K562 (cell line): ENCODE results near the gene CLCN2. TPM values are rescaled to one million over a fixed set of nuclear protein-coding genes. Genes with fewer than 3 reads are reported as not detected.

Experiments
- BRF2 ChIP-seq: IDR thresholded peaks from 3 replicates; pipeline ENCODE4 v1.6.1; 2011; ENCODE audit warnings: borderline replicate concordance, mild to moderate bottlenecking; ENCODE audit not compliant: insufficient read length, insufficient read depth
- ETV6 ChIP-seq, 3 experiments: fragments of 150-350 bp in 1 of 3; sonication (generic) in 1 of 3; formaldehyde crosslinking in 1 of 3; IDR thresholded peaks; 2 replicates each; pipeline versions ENCODE4 v1.6.1 to v1.8.0; 2014 to 2022; ENCODE audit warnings: borderline replicate concordance in 2 of 3, low read depth in 2 of 3, antibody characterized with exemption in 1 of 3, low read length in 1 of 3, mild to moderate bottlenecking in 1 of 3, missing genetic modification reagents in 1 of 3
- HNRNPK ChIP-seq: fragments of 200-400 bp; formaldehyde crosslinking; IDR thresholded peaks from one replicate; pipeline ENCODE4 v1.6.1; 2018; ENCODE audit warnings: mild to moderate bottlenecking, low read depth, low read length; ENCODE audit not compliant: poor library complexity, severe bottlenecking
- JUN ChIP-seq, 2 experiments: sonication (generic) in 1 of 2; formaldehyde crosslinking in 1 of 2; IDR thresholded peaks; 2 replicates each; pipeline versions ENCODE4 v1.6.1 to v1.8.0; 2012 to 2022; ENCODE audit warnings: borderline replicate concordance in 2 of 2, mild to moderate bottlenecking in 2 of 2, improper control_type of control experiment in 1 of 2, low read depth in 1 of 2, low read length in 1 of 2, missing genetic modification reagents in 1 of 2
- NELFE ChIP-seq: IDR thresholded peaks from 2 replicates; pipeline ENCODE4 v1.6.1; 2011; ENCODE audit warnings: mild to moderate bottlenecking; ENCODE audit not compliant: insufficient read depth, insufficient read length
- RAD51 ChIP-seq: fragments of 450-650 bp; IDR thresholded peaks from 2 replicates; pipeline ENCODE4 v1.7.1; 2016; ENCODE audit warnings: low read depth, mild to moderate bottlenecking, borderline replicate concordance
- ZBTB33 ChIP-seq: sonication (generic); formaldehyde crosslinking; IDR thresholded peaks from 2 replicates; pipeline ENCODE4 v1.8.1; 2023; ENCODE audit warnings: mild to moderate bottlenecking, missing genetic modification reagents
- ZNF318 ChIP-seq, 2 experiments: fragments of 450-650 bp; IDR thresholded peaks; 2 replicates each; pipeline ENCODE4 v1.6.1; 2016; ENCODE audit warnings: mild to moderate bottlenecking in 2 of 2, borderline replicate concordance in 1 of 2, low read depth in 1 of 2, moderate library complexity in 1 of 2
- ZNF584 ChIP-seq: fragments of 200-800 bp; sonication (Bioruptor generic); IDR thresholded peaks from 2 replicates; pipeline ENCODE4 v1.6.1; 2016; ENCODE audit warnings: low read depth, mild to moderate bottlenecking, missing genetic modification characterization, missing compliant biosample characterization
- polyA plus RNA-seq, 8 experiments: library from polyadenylated mRNA; depleted of rRNA in 4 of 8; stranded (reverse) in 5 of 8; unstranded in 3 of 8; fragments of >200 nt; fragmentation: Nextera tagmentation in 2 of 8; fragmentation: Illumina TruSeq in 1 of 8; extraction: Ambion mirVana in 2 of 8; extraction: Trizol in 1 of 8; gene quantifications; 2 replicates each; pipeline versions ENCODE4 v1.2.1 to v1.2.3, GENCODE V29; 2011 to 2014; ENCODE audit warnings: inconsistent platforms in 1 of 8, missing spikeins in 1 of 8
- total RNA-seq, 7 experiments: library from RNA; depleted of rRNA in 6 of 7; stranded (reverse); fragments of >200 nt in 6 of 7; fragmentation: Illumina TruSeq in 2 of 7; extraction: Trizol in 2 of 7; gene quantifications; 2 replicates each; pipeline versions ENCODE4 v1.2.1 to v1.2.3, GENCODE V29; 2011 to 2021; ENCODE audit warnings: low replicate concordance in 1 of 7
- TF ChIP-seq, protein P1 (sequence below), 2 experiments: fragments of 250-450 bp in 1 of 2; fragments of 450-650 bp in 1 of 2; sonication (Bioruptor Pico) in 1 of 2; IDR thresholded peaks; 2 replicates each; pipeline versions ENCODE4 v1.6.1 to v1.8.0; 2016 to 2021; ENCODE audit warnings: mild to moderate bottlenecking in 2 of 2, moderate library complexity in 2 of 2, missing compliant biosample characterization in 1 of 2, missing genetic modification characterization in 1 of 2

Gene CLCN2
- total and polyA plus RNA-seq, 9 of the 15 experiments (the other 6 are each of a cell fraction or from before 2014, with no cell fraction given): 0.10 to 14.0 (median 6.9) TPM

DNA sequence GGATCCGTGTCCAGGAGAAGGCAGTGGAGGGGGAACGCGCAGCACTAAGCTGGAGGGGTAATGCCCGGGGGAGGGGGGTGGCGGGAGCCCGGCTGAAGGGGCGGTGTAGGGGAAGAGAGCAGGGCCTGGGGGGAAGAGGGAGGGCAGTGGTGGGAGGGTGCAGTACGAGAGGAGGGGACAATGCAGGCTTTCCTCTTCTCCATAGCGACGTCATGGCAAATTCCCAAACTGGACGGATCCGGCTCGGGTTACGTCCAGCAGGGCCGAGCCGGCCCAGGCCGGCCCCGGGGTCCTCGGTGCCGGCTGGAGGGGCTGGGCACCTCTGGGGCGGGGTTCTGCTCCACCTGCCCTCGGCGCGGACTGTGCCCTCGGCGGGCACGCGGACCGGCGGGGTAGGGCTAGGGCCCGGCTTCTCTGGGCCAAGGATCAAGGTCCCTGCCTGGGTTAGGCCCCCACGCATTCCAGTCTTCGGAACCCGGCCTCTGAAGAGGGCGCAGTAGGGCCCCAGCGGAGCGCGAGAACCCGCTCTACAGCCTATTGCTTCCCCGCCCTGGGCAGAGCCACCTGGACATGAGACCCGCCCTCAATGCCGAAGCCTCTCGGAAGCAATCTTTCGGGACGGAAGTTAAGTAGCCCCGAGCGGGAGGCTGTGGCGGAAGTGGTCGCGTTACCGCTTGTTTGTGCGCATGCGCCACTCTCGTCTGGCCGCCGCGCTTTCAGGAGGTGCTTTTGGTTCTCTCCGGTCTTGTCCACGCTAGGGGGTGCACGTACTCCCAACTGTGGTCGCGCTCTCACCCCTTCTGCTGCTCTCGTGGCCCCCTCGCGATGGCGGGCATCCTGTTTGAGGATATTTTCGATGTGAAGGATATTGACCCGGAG lies 1.5 kb upstream of the CLCN2 start (continued):
- no peak for TF ChIP-seq ZNF318 (IDR thresholded peaks at IDR 0.05; ENCODE audit: borderline replicate concordance in 1 of 2, low read depth in 1 of 2)
- TF ChIP-seq BRF2: no peak
- TF ChIP-seq ZBTB33 (CRISPR knock-in tag): 0 out of 2 replicates have a peak, but pooled peaks have one; percentile 43
- no peak for TF ChIP-seq ZNF584 (CRISPR knock-in tag)
- TF ChIP-seq RAD51: no peak
- TF ChIP-seq, protein P1, sequence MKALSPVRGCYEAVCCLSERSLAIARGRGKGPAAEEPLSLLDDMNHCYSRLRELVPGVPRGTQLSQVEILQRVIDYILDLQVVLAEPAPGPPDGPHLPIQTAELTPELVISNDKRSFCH (CRISPR knock-in tag; IDR thresholded peaks at IDR 0.05): no peak
- TF ChIP-seq, protein P1 (tag; IDR thresholded peaks at IDR 0.05): no peak
- peak; percentile 37; the same call in 1 of the 2 replicates for TF ChIP-seq JUN (IDR thresholded peaks at IDR 0.05; ENCODE audit: borderline replicate concordance, low read depth, low read length)
- 0 out of 2 replicates have a peak, but pooled peaks have one; percentile 25 for TF ChIP-seq JUN (CRISPR knock-in tag; IDR thresholded peaks at IDR 0.05; ENCODE audit: borderline replicate concordance)
- TF ChIP-seq ETV6 (IDR thresholded peaks at IDR 0.05; ENCODE audit: borderline replicate concordance in 1 of 2, low read depth in 2 of 2, low read length in 1 of 2): no peak
- TF ChIP-seq ETV6 (CRISPR knock-in tag; IDR thresholded peaks at IDR 0.05; ENCODE audit: borderline replicate concordance): peak; percentile 64; the same call in 1 of the 2 replicates
- TF ChIP-seq HNRNPK: no peak
- no peak for TF ChIP-seq NELFE
